Aorta (tissue), 5 donors: ENCODE results near the gene CDC40. TPM values are rescaled to one million over a fixed set of nuclear protein-coding genes. Genes with fewer than 3 reads are reported as not detected.
A peak's percentile ranks its signal among the peaks of the same experiment; 100 is the strongest.

Experiments used
- ATAC-seq: fragments of 200-7000 bp; cut with Tn5 transposase; one replicate; pipeline ENCODE4 v1.9.1; 2022; ENCODE audit warnings: moderate library complexity; ENCODE audit not compliant: low FRiP score
- DNase-seq, 2 donors: peaks; one replicate each; pipeline ENCODE4 v3.0.0-alpha.2; 2020
- H3K27ac ChIP-seq, 2 donors: one replicate each; pipeline ENCODE4 v1.5.1; 2013; ENCODE audit warnings: low read length in 2 of 2, mild to moderate bottlenecking in 2 of 2, moderate library complexity in 2 of 2, control low read depth in 1 of 2, inconsistent platforms in 1 of 2, low read depth in 1 of 2
- H3K27me3 ChIP-seq, 2 donors: one replicate each; pipeline ENCODE4 v1.6.1; 2013; ENCODE audit warnings: control low read depth in 1 of 2, low read length in 1 of 2, mild to moderate bottlenecking in 1 of 2, moderate library complexity in 1 of 2; ENCODE audit not compliant: insufficient read depth in 2 of 2, control insufficient read depth in 1 of 2
- H3K36me3 ChIP-seq, 2 donors: one replicate each; pipeline ENCODE4 v1.6.1; 2013; ENCODE audit warnings: control low read depth in 1 of 2, low read length in 1 of 2, mild to moderate bottlenecking in 1 of 2; ENCODE audit not compliant: insufficient read depth in 2 of 2, control insufficient read depth in 1 of 2
- H3K4me1 ChIP-seq, 2 donors: one replicate each; pipeline ENCODE4 v1.6.1; 2013; ENCODE audit warnings: low read length in 2 of 2, control low read depth in 1 of 2, mild to moderate bottlenecking in 1 of 2, moderate library complexity in 1 of 2; ENCODE audit not compliant: insufficient read depth in 2 of 2, control insufficient read depth in 1 of 2
- H3K4me3 ChIP-seq, 2 donors: one replicate each; pipeline ENCODE4 v1.5.1; 2013; ENCODE audit warnings: low read length in 2 of 2, control low read depth in 1 of 2, mild to moderate bottlenecking in 1 of 2
- H3K9me3 ChIP-seq: one replicate; pipeline ENCODE4 v1.6.1; 2013; ENCODE audit warnings: mild to moderate bottlenecking, low read length; ENCODE audit not compliant: control insufficient read depth
- WGBS, 2 donors: extraction: QIAGEN DNeasy Blood & Tissue Kit; methylation state at CpG; one replicate each; pipeline ENCODE4 v1.1.7; 2013; 5-methylcytosine and 5-hydroxymethylcytosine counted together
- intact Hi-C, 2 donors: fragments of 100-400 bp; cut with DNase I; formaldehyde crosslinking; loops; one replicate each; pipeline versions ENCODE4 v1.14.2 to v1.15.0; 2022
- polyA plus RNA-seq, 2 donors: library from polyadenylated mRNA; stranded (reverse); fragments of 200-250 nt; gene quantifications; one replicate each; pipeline ENCODE4 v1.2.3, GENCODE V29; 2013
- total RNA-seq, 2 donors: library from RNA; stranded (reverse); fragmentation: NEBNext Ultra II Directional; extraction: Animal tissue kit (Norgen Biotek cat#: 25700); gene quantifications; one replicate each; pipeline ENCODE4 v1.2.1, GENCODE V29; 2021
- donor health status: healthy with polysubstance abuse.
- donor health status: Bipolar disorder and iron deficiency.
- donor health status: DM: no; HTN: no; CAD: no.
- donor health status: DM: no; HTN: no; CAD: no.
- donor health status: DM: yes; HTN: yes; CAD: no.

The CDC40 gene
- total and polyA plus RNA-seq, 4 donors: 8.9 to 20.0 (median 12.9) TPM

- H3K36me3 ChIP-seq: no peaks in the 10 kb centered on the region
- peak; percentile 60 to 84 for DNase-seq
- H3K27ac ChIP-seq: peak overlapping the region in 1 of 2 donors; percentile 21
- H3K4me1 ChIP-seq: peaks cover 1 to 2% of the 10 kb centered on the region in 2 donors
- 1% methylated on average over 46 to 66 of the region's 66 CpGs for WGBS, 2 donors
- peak; percentile 58 for ATAC-seq
- intact Hi-C loops: loop anchor here (1.0 to 5.0 kb wide), 2 partner anchors 211 to 213 kb away; no protein-coding TSS in a partner anchor
- peak overlapping the region; percentile 78 to 88 for H3K4me3 ChIP-seq
- no peaks in the 10 kb centered on the region for H3K27me3 ChIP-seq
- no peaks in the 10 kb centered on the region for H3K9me3 ChIP-seq
Measured at GRCh38 chr6:110178626-110179405, 1.4 kb upstream of the CDC40 start.

- ATAC-seq: peak; percentile 99
- WGBS, 2 donors: 1% methylated on average over 48 to 62 of the region's 62 CpGs
- Histone ChIP-seq H3K27me3 (no peaks in the 10 kb centered on the region), H3K4me3 (peak within 1 kb of the TSS; percentile 87 to 98), H3K9me3 (no peaks in the 10 kb centered on the region), H3K27ac (peak within 1 kb of the TSS in 1 of 2 donors; percentile 79), H3K36me3 (no peaks in the 10 kb centered on the region), H3K4me1 (peaks cover 1 to 2% of the 10 kb centered on the region in 2 donors)
- intact Hi-C loops: loop anchor here in 1 of 2 donors (5.0 to 10.0 kb wide), 2 partner anchors 213 to 485 kb away; partner anchors contain the start of genes AK9 and FIG4
- peak; percentile 96 for DNase-seq
Measured at GRCh38 chr6:110179406-110180227, 610 bp upstream of the CDC40 start, which contains the start of gene WASF1. WASF1 (minus strand) TSS chr6:110179670; CDS start chr6:110127601, 52,069 bp downstream.

GRCh38 chr6:110181131-110182030, 1.2 kb downstream of the CDC40 start:
- Histone ChIP-seq H3K9me3 (no peaks in the 10 kb centered on the region), H3K36me3 (no peaks in the 10 kb centered on the region), H3K27me3 (no peaks in the 10 kb centered on the region), H3K4me3 (peak overlapping the region; percentile 87 to 98), H3K27ac (no peak overlapping the region), H3K4me1 (peaks cover 1 to 2% of the 10 kb centered on the region in 2 donors)
- DNase-seq: no peak
- intact Hi-C loops: loop anchor here in 1 of 2 donors (10.0 kb wide), 1 partner anchor 487 kb away; the partner anchor contains the start of genes AK9 and FIG4
- WGBS, 2 donors: 45 to 61% methylated on average over 6 of the region's 6 CpGs
- ATAC-seq: no peak

GRCh38 chr6:110183292-110183885, 3.2 kb downstream of the CDC40 start:
- Histone ChIP-seq H3K27ac (no peak overlapping the region), H3K4me1 (peaks cover 1 to 2% of the 10 kb centered on the region in 2 donors)

GRCh38 chr6:110185879-110186278, 5.7 kb downstream of the CDC40 start:
- Histone ChIP-seq H3K27ac (no peak overlapping the region), H3K4me1 (peaks cover 1 to 2% of the 10 kb centered on the region in 2 donors), H3K36me3 (no peaks in the 10 kb centered on the region), H3K9me3 (no peaks in the 10 kb centered on the region), H3K27me3 (no peaks in the 10 kb centered on the region), H3K4me3 (no peak overlapping the region)
- intact Hi-C loops: loop anchor here in 1 of 2 donors (10.0 kb wide), 1 partner anchor 491 kb away; the partner anchor contains the start of genes AK9 and FIG4
- no peak for ATAC-seq
- 92% methylated on average over 3 of the region's 3 CpGs for WGBS, 2 donors
- DNase-seq: no peak

More at GRCh38 chr6:110183292-110183885, 3.2 kb downstream of the CDC40 start:
- no peaks in the 10 kb centered on the region for H3K36me3 ChIP-seq
- no peaks in the 10 kb centered on the region for H3K9me3 ChIP-seq
- DNase-seq: no peak
- intact Hi-C loops: loop anchor here in 1 of 2 donors (10.0 kb wide), 1 partner anchor 489 kb away; the partner anchor contains the start of genes AK9 and FIG4
- 79 to 82% methylated on average over 5 of the region's 5 CpGs for WGBS, 2 donors
- no peak overlapping the region for H3K4me3 ChIP-seq
- no peak for ATAC-seq
- no peaks in the 10 kb centered on the region for H3K27me3 ChIP-seq

- no peaks in the 10 kb centered on the region for H3K9me3 ChIP-seq
- H3K27ac ChIP-seq: no peak overlapping the region
- ATAC-seq (no peak), DNase-seq (no peak)
- H3K27me3 ChIP-seq: no peaks in the 10 kb centered on the region
- no peaks in the 10 kb centered on the region for H3K36me3 ChIP-seq
- H3K4me3 ChIP-seq: no peak overlapping the region
- H3K4me1 ChIP-seq: peaks cover 0 to 2% of the 10 kb centered on the region in 2 donors
- intact Hi-C loops: loop anchor here in 1 of 2 donors (10.0 kb wide), 1 partner anchor 494 kb away; the partner anchor contains the start of genes AK9 and FIG4
Measured at GRCh38 chr6:110188791-110189190, 8.6 kb downstream of the CDC40 start.

- intact Hi-C loops: no loop called here
- WGBS, 2 donors: 90 to 91% methylated on average over 6 of the region's 6 CpGs
- Histone ChIP-seq H3K27ac (no peak overlapping the region), H3K4me1 (peaks cover 0 to 2% of the 10 kb centered on the region in 2 donors), H3K4me3 (no peak overlapping the region), H3K27me3 (no peaks in the 10 kb centered on the region), H3K36me3 (no peaks in the 10 kb centered on the region), H3K9me3 (no peaks in the 10 kb centered on the region)
- ATAC-seq: no peak
- DNase-seq: no peak
Measured at GRCh38 chr6:110190726-110191125, 10.5 kb downstream of the CDC40 start.
